A549 (cell line): ENCODE data around the gene PRSS27. TPM values are rescaled to one million over a fixed set of nuclear protein-coding genes. Genes with fewer than 3 reads are reported as not detected.

ENCODE experiments used
- ATAC-seq, 2 experiments: fragments of 200-7000 bp in 1 of 2; fragments of >200 bp in 1 of 2; cut with Nextera tagmentation in 1 of 2; cut with Tn5 transposase in 1 of 2; 3 replicates each; pipeline versions ENCODE4 v1.8.0 to v1.9.1; 2018 to 2020; ENCODE audit warnings: mild to moderate bottlenecking in 1 of 2, moderate library complexity in 1 of 2
- CTCF ChIA-PET: fragments of 300-600 bp; sonication (Branson Sonifier 250); formaldehyde crosslinking; extraction: SDS; loops from one replicate; lab custom pipeline; 2021; ENCODE audit warnings: antibody characterized with exemption, inconsistent platforms; lab: Yijun Ruan, JAX
- POLR2A ChIA-PET: fragments of 350-600 bp; formaldehyde crosslinking; extraction: SDS; loops from one replicate; lab custom pipeline; 2021; ENCODE audit warnings: antibody characterized with exemption, inconsistent platforms; lab: Yijun Ruan, JAX
- DNase-seq, 2 experiments: peaks; one replicate each; pipeline versions ENCODE4 v3.0.0 to v3.0.0-alpha.2; 2011 to 2016; ENCODE audit warnings: low read depth in 1 of 2, low spot score in 1 of 2
- FAIRE-seq: peaks from 2 replicates; lab custom pipeline; 2011; peaks lifted over from hg19 to GRCh38; lab: Jason Lieb, UNC
- H3K27ac ChIP-seq, 2 experiments: fragments of >200 bp; sonication (Bioruptor Twin); formaldehyde crosslinking; 3 replicates each; pipeline ENCODE4 v1.5.1; 2016 to 2017
- H3K4me1 ChIP-seq: fragments of >200 bp; sonication (Bioruptor Twin); formaldehyde crosslinking; 3 replicates; pipeline ENCODE4 v1.6.1; 2016
- H3K4me2 ChIP-seq: fragments of >200 bp; sonication (Bioruptor Twin); formaldehyde crosslinking; 3 replicates; pipeline ENCODE4 v1.6.1; 2016
- H3K4me3 ChIP-seq: fragments of >200 bp; sonication (Bioruptor Twin); formaldehyde crosslinking; 3 replicates; pipeline ENCODE4 v1.5.1; 2016
- H3K9me3 ChIP-seq: fragments of >200 bp; sonication (Bioruptor Twin); formaldehyde crosslinking; 3 replicates; pipeline ENCODE4 v1.6.1; 2016
- CBX2 ChIP-seq: fragments of 200-600 bp; sonication (generic); IDR thresholded peaks from 2 replicates; pipeline ENCODE4 v1.6.1; 2016; ENCODE audit warnings: low read depth, mild to moderate bottlenecking, borderline replicate concordance
- CBX8 ChIP-seq: fragments of 200-600 bp; sonication (generic); IDR thresholded peaks from 2 replicates; pipeline ENCODE4 v1.6.1; 2016
- EHF ChIP-seq: fragments of 250-450 bp; sonication (Bioruptor Pico); IDR thresholded peaks from 2 replicates; pipeline ENCODE4 v1.5.0; 2020; ENCODE audit warnings: mild to moderate bottlenecking
- EP300 ChIP-seq, 2 experiments: fragments of >200 bp; sonication (Bioruptor Twin); formaldehyde crosslinking; IDR thresholded peaks; 2 replicates in 1 of 2; 3 replicates in 1 of 2; pipeline ENCODE4 v1.6.1; 2016 to 2017
- ESRRA ChIP-seq: fragments of 150-350 bp; IDR thresholded peaks from 2 replicates; pipeline ENCODE4 v1.6.1; 2014; ENCODE audit warnings: mild to moderate bottlenecking, low read length, borderline replicate concordance
- FOXS1 ChIP-seq: fragments of 250-450 bp; sonication (Bioruptor Pico); IDR thresholded peaks from 2 replicates; pipeline ENCODE4 v1.5.0; 2020; ENCODE audit warnings: mild to moderate bottlenecking, moderate library complexity
- HDAC2 ChIP-seq: fragments of 200-600 bp; sonication (generic); IDR thresholded peaks from 2 replicates; pipeline ENCODE4 v1.6.1; 2016
- HEYL ChIP-seq: fragments of 250-450 bp; sonication (Bioruptor Pico); IDR thresholded peaks from 2 replicates; pipeline ENCODE4 v1.8.0; 2021; ENCODE audit warnings: mild to moderate bottlenecking, moderate library complexity
- HOXA7 ChIP-seq: fragments of 250-450 bp; sonication (Bioruptor Pico); IDR thresholded peaks from 2 replicates; pipeline ENCODE4 v1.5.0; 2020; ENCODE audit warnings: mild to moderate bottlenecking, moderate library complexity
- HOXB13 ChIP-seq: fragments of 250-450 bp; sonication (Bioruptor Pico); IDR thresholded peaks from 2 replicates; pipeline ENCODE4 v1.5.0; 2020; ENCODE audit warnings: low read depth, mild to moderate bottlenecking, moderate library complexity
- MAZ ChIP-seq: fragments of 150-350 bp; IDR thresholded peaks from 2 replicates; pipeline ENCODE4 v1.6.1; 2014; ENCODE audit warnings: antibody characterized with exemption, low read depth, low read length, borderline replicate concordance
- NFE2L2 ChIP-seq: fragments of 150-350 bp; conservative IDR thresholded peaks from 2 replicates; pipeline ENCODE4 v1.6.1; 2014; ENCODE audit warnings: low read length
- PHF8 ChIP-seq: fragments of 200-600 bp; sonication (generic); IDR thresholded peaks from 2 replicates; pipeline ENCODE4 v1.6.1; 2016; ENCODE audit warnings: low read depth, mild to moderate bottlenecking, antibody characterized with exemption, moderate library complexity, borderline replicate concordance
- POLR2AphosphoS2 ChIP-seq: conservative IDR thresholded peaks from 2 replicates; pipeline ENCODE4 v1.6.1; 2012; ENCODE audit warnings: low read length, improper control_type of control experiment, inconsistent platforms
- RARB ChIP-seq: fragments of 250-450 bp; sonication (Bioruptor Pico); IDR thresholded peaks from 2 replicates; pipeline ENCODE4 v1.8.0; 2021; ENCODE audit warnings: mild to moderate bottlenecking, moderate library complexity
- TFCP2L1 ChIP-seq: fragments of 250-450 bp; sonication (Bioruptor Pico); IDR thresholded peaks from 2 replicates; pipeline ENCODE4 v1.5.0; 2021; ENCODE audit warnings: mild to moderate bottlenecking
- TP53 ChIP-seq: fragments of 250-450 bp; sonication (Bioruptor Pico); IDR thresholded peaks from 2 replicates; pipeline ENCODE4 v1.5.0; 2021; ENCODE audit warnings: mild to moderate bottlenecking, moderate library complexity
- WGBS: methylation state at CpG from one replicate; pipeline ENCODE4 v1.1.6; 2017; ENCODE audit errors: missing lambda C conversion rate; 5-methylcytosine and 5-hydroxymethylcytosine counted together
- polyA plus RNA-seq, 4 experiments: library from polyadenylated mRNA; depleted of rRNA in 3 of 4; stranded (reverse); fragments of >200 nt; fragmentation: RNase III in 1 of 4; extraction: RNeasy Plus Mini Kit Qiagen cat#74134 plus additional on column Dnase treatment in 1 of 4; gene quantifications; 2 replicates in 3 of 4; 3 replicates in 1 of 4; pipeline ENCODE4 v1.2.3, GENCODE V29; 2011 to 2017
- TF ChIP-seq, protein P1 (sequence below): fragments of 450-650 bp; IDR thresholded peaks from 2 replicates; pipeline ENCODE4 v1.6.1; 2014; ENCODE audit warnings: antibody characterized with exemption
- TF ChIP-seq, protein P2 (sequence below): fragments of >200 bp; sonication (Bioruptor Twin); formaldehyde crosslinking; IDR thresholded peaks from 3 replicates; pipeline ENCODE4 v1.5.1; 2016
- TF ChIP-seq, protein P3 (sequence below): IDR thresholded peaks from 2 replicates; pipeline ENCODE4 v1.6.1; 2012
- TF ChIP-seq, protein P4 (sequence below): fragments of 250-450 bp; sonication (Bioruptor Pico); IDR thresholded peaks from 2 replicates; pipeline ENCODE4 v1.5.0; 2020; ENCODE audit warnings: low read depth, mild to moderate bottlenecking, moderate library complexity
- TF ChIP-seq, protein P5 (sequence below): fragments of 200-600 bp; sonication (generic); IDR thresholded peaks from 2 replicates; pipeline ENCODE4 v1.6.1; 2016; ENCODE audit warnings: antibody characterized with exemption, mild to moderate bottlenecking, moderate library complexity
- TF ChIP-seq, protein P6 (sequence below): fragments of 250-450 bp; sonication (Bioruptor Pico); IDR thresholded peaks from 2 replicates; pipeline ENCODE4 v1.5.0; 2021; ENCODE audit warnings: mild to moderate bottlenecking, moderate library complexity, borderline replicate concordance

The PRSS27 gene
- polyA plus RNA-seq, 2 of the 4 experiments (the other 2 are of a cell fraction), result 1.00 to 1.2 TPM

DNA sequence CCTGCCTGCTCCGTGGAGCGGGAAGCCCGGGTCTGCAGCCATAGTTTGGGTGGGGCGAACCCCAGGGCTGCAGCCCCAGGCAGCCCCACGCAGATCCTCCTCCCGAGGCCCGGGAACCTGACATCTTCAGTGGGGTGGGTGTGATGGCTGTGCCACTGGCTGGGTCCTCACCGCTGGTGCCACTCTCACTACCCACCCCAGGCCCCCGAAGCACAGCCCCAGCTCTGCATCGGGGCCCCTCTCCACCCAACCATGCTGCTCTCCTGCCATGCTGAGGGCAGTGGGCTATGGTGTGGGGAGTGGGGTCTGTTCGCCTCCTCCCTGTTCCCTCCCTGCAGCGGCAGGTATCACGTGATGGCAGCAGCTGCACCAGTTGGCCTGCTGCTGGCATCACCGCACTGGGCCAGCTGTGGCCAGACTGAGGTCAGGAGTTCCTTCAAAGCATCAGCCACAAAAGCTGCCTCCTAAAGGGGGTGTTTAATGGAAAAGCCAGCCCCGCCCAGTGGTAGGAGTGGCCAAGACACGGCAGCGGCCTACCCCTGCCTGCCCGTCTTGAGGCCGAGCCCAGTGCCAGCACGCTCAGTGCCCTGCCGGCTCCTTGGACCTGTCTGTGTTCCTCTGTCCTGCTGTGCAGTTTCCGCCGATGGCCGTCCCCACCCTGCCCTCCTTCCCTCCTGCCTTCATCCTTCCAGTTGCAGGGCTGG lies 26.9 kb downstream of the PRSS27 start:
- CTCF ChIA-PET, result interaction anchor here (1.1 kb wide), 1 partner anchor 10 kb away, joined by 3 read pairs; no protein-coding TSS in a partner anchor
- TF ChIP-seq PHF8 (no peak), HDAC2 (no peak), CBX8 (no peak), CBX2 (no peak), HOXB13 (CRISPR knock-in tag) (no peak), EHF (CRISPR knock-in tag) (no peak), EP300 (IDR thresholded peaks at IDR 0.05) (no peak), RARB (CRISPR knock-in tag) (no peak)
- TF ChIP-seq, protein P1, sequence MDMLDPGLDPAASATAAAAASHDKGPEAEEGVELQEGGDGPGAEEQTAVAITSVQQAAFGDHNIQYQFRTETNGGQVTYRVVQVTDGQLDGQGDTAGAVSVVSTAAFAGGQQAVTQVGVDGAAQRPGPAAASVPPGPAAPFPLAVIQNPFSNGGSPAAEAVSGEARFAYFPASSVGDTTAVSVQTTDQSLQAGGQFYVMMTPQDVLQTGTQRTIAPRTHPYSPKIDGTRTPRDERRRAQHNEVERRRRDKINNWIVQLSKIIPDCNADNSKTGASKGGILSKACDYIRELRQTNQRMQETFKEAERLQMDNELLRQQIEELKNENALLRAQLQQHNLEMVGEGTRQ, result no peak
- TF ChIP-seq, protein P2, sequence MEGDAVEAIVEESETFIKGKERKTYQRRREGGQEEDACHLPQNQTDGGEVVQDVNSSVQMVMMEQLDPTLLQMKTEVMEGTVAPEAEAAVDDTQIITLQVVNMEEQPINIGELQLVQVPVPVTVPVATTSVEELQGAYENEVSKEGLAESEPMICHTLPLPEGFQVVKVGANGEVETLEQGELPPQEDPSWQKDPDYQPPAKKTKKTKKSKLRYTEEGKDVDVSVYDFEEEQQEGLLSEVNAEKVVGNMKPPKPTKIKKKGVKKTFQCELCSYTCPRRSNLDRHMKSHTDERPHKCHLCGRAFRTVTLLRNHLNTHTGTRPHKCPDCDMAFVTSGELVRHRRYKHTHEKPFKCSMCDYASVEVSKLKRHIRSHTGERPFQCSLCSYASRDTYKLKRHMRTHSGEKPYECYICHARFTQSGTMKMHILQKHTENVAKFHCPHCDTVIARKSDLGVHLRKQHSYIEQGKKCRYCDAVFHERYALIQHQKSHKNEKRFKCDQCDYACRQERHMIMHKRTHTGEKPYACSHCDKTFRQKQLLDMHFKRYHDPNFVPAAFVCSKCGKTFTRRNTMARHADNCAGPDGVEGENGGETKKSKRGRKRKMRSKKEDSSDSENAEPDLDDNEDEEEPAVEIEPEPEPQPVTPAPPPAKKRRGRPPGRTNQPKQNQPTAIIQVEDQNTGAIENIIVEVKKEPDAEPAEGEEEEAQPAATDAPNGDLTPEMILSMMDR, result no peak
- TF ChIP-seq, protein P3, sequence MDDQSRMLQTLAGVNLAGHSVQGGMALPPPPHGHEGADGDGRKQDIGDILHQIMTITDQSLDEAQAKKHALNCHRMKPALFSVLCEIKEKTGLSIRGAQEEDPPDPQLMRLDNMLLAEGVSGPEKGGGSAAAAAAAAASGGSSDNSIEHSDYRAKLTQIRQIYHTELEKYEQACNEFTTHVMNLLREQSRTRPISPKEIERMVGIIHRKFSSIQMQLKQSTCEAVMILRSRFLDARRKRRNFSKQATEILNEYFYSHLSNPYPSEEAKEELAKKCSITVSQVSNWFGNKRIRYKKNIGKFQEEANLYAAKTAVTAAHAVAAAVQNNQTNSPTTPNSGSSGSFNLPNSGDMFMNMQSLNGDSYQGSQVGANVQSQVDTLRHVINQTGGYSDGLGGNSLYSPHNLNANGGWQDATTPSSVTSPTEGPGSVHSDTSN, result no peak
- TF ChIP-seq, all 56 proteins: peak for 0
- Histone ChIP-seq H3K4me2 (no peak overlapping the region), H3K4me3 (no peak overlapping the region), H3K27ac (no peak overlapping the region), H3K4me1 (no peaks in the 10 kb centered on the region), H3K9me3 (no peaks in the 10 kb centered on the region)
- no peak for DNase-seq
- no peak for FAIRE-seq
- POLR2A ChIA-PET, result no interaction called here
- WGBS, result 91% methylated on average over 18 of the region's 24 CpGs
- ATAC-seq, result peak in 1 of 2 experiments; percentile 53; a peak in 3 of 6 replicates

DNA sequence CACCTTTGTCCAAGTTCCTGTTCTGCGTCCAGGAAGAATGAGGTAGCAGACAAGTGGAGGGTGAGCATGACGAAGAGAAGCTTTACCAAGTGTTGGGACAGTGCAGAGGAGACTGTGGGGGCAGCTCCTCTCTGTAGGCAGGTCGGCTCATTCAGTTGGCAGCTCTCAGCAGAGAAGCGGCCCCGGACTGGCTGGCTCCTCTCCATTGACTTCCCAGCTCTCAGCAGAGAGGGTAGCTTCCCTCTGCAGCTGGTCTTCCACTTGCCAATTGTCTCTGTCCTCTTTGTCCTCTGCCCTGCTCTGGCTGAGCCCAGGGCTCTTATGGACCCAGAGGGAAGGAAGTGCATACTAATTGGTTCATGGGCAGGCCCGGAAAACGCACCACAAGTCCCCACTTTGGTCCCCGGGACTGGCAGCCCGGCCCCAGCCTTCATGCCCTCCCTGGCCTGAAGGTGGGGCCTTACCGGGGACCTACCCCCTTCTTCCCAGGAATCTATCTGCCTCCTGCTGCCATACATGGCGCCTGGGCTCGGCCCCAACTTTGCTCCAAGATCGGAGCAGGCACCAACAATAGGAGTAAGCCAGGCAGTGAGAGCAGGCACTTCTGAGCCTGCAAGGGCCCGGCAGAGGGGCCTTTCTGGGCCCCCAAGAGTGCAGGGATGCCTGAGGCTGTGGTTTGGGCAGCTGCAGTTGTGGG lies 27.6 kb downstream of the PRSS27 start:
- H3K27ac ChIP-seq, result no peak overlapping the region
- H3K9me3 ChIP-seq, result no peaks in the 10 kb centered on the region
- no peak overlapping the region for H3K4me3 ChIP-seq
- no peak overlapping the region for H3K4me2 ChIP-seq
- no peak for DNase-seq
- no peaks in the 10 kb centered on the region for H3K4me1 ChIP-seq
- whole genome bisulfite sequencing, result 90% methylated on average over 14 of the region's 14 CpGs
- FAIRE-seq, result no peak
- 0 out of 6 replicates have a peak, but pooled peaks of 1 of the 2 experiments have one; percentile 5 for ATAC-seq
- ChIA-PET CTCF (no interaction called here), POLR2A (interaction anchor here (2.3 kb wide), 1 partner anchor 10 kb away, joined by 13 read pairs; the partner anchor contains the start of gene KCTD5)
- TF ChIP-seq, protein P4, sequence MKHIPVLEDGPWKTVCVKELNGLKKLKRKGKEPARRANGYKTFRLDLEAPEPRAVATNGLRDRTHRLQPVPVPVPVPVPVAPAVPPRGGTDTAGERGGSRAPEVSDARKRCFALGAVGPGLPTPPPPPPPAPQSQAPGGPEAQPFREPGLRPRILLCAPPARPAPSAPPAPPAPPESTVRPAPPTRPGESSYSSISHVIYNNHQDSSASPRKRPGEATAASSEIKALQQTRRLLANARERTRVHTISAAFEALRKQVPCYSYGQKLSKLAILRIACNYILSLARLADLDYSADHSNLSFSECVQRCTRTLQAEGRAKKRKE (CRISPR knock-in tag), result no peak
- TF ChIP-seq TP53 (CRISPR knock-in tag) (no peak), HOXA7 (CRISPR knock-in tag) (no peak), HEYL (no peak), MAZ (no peak), NFE2L2 (no peak), ESRRA (no peak), FOXS1 (CRISPR knock-in tag) (no peak), RARB (CRISPR knock-in tag) (no peak), POLR2AphosphoS2 (no peak), EHF (CRISPR knock-in tag) (no peak), EP300 (IDR thresholded peaks at IDR 0.05) (no peak), TFCP2L1 (no peak)
- TF ChIP-seq, protein P5, sequence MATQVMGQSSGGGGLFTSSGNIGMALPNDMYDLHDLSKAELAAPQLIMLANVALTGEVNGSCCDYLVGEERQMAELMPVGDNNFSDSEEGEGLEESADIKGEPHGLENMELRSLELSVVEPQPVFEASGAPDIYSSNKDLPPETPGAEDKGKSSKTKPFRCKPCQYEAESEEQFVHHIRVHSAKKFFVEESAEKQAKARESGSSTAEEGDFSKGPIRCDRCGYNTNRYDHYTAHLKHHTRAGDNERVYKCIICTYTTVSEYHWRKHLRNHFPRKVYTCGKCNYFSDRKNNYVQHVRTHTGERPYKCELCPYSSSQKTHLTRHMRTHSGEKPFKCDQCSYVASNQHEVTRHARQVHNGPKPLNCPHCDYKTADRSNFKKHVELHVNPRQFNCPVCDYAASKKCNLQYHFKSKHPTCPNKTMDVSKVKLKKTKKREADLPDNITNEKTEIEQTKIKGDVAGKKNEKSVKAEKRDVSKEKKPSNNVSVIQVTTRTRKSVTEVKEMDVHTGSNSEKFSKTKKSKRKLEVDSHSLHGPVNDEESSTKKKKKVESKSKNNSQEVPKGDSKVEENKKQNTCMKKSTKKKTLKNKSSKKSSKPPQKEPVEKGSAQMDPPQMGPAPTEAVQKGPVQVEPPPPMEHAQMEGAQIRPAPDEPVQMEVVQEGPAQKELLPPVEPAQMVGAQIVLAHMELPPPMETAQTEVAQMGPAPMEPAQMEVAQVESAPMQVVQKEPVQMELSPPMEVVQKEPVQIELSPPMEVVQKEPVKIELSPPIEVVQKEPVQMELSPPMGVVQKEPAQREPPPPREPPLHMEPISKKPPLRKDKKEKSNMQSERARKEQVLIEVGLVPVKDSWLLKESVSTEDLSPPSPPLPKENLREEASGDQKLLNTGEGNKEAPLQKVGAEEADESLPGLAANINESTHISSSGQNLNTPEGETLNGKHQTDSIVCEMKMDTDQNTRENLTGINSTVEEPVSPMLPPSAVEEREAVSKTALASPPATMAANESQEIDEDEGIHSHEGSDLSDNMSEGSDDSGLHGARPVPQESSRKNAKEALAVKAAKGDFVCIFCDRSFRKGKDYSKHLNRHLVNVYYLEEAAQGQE, result no peak
- TF ChIP-seq, protein P6, sequence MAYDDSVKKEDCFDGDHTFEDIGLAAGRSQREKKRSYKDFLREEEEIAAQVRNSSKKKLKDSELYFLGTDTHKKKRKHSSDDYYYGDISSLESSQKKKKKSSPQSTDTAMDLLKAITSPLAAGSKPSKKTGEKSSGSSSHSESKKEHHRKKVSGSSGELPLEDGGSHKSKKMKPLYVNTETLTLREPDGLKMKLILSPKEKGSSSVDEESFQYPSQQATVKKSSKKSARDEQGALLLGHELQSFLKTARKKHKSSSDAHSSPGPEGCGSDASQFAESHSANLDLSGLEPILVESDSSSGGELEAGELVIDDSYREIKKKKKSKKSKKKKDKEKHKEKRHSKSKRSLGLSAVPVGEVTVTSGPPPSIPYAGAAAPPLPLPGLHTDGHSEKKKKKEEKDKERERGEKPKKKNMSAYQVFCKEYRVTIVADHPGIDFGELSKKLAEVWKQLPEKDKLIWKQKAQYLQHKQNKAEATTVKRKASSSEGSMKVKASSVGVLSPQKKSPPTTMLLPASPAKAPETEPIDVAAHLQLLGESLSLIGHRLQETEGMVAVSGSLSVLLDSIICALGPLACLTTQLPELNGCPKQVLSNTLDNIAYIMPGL (CRISPR knock-in tag), result no peak
- TF ChIP-seq, protein P1, result no peak
